Transverse colon (tissue), 4 donors: ENCODE data around the gene PLIN4.

Experiments used
- CTCF ChIP-seq, 5 experiments: fragments of 200-600 bp in 3 of 5; fragments of 450-650 bp in 2 of 5; sonication (generic) in 3 of 5; IDR thresholded peaks; 1 replicate in 2 of 5; 2 replicates in 3 of 5; pipeline ENCODE4 v1.5.1; 2016 to 2017; ENCODE audit warnings: antibody characterized with exemption in 5 of 5, inconsistent platforms in 3 of 5, mild to moderate bottlenecking in 2 of 5, moderate library complexity in 1 of 5
- EP300 ChIP-seq: sonication (generic); formaldehyde crosslinking; IDR thresholded peaks from one replicate; pipeline ENCODE4 v1.6.1; 2017; ENCODE audit warnings: antibody characterized with exemption, low read depth
- POLR2A ChIP-seq: fragments of 450-650 bp; IDR thresholded peaks from one replicate; pipeline ENCODE4 v1.6.1; 2016; ENCODE audit warnings: antibody characterized with exemption, mild to moderate bottlenecking, moderate library complexity
- POLR2AphosphoS5 ChIP-seq, 3 donors: sonication (generic); formaldehyde crosslinking; IDR thresholded peaks; one replicate each; pipeline ENCODE4 v1.6.1; 2016; ENCODE audit warnings: antibody characterized with exemption in 3 of 3

- no peak for TF ChIP-seq CTCF (IDR thresholded peaks at IDR 0.05)
- no peak for TF ChIP-seq POLR2A
- TF ChIP-seq EP300 = no peak
- TF ChIP-seq POLR2AphosphoS5 (IDR thresholded peaks at IDR 0.05) = no peak
Observed at GRCh38 chr19:4497770-4498389, 20.4 kb downstream of the PLIN4 start.
